ENCODE measurements around the gene TMPRSS6.

TMPRSS6 gene

GRCh38 chr22:37117092-37117491 is 7.6 kb upstream of the TMPRSS6 start:
- no peak for DNase-seq (ENCODE audit: low read depth in 2 of 2)

GRCh38 chr22:37115032-37115431 is 5.5 kb upstream of the TMPRSS6 start:
- no peak for DNase-seq (ENCODE audit: low read depth in 2 of 2)

GRCh38 chr22:37113757-37114156 is 4.2 kb upstream of the TMPRSS6 start:
- no peak for DNase-seq (ENCODE audit: low read depth in 2 of 2)

- DNase-seq (ENCODE audit: low read depth in 2 of 2) = no peak
Measured at GRCh38 chr22:37112084-37112728, 2.7 kb upstream of the TMPRSS6 start.

DNA sequence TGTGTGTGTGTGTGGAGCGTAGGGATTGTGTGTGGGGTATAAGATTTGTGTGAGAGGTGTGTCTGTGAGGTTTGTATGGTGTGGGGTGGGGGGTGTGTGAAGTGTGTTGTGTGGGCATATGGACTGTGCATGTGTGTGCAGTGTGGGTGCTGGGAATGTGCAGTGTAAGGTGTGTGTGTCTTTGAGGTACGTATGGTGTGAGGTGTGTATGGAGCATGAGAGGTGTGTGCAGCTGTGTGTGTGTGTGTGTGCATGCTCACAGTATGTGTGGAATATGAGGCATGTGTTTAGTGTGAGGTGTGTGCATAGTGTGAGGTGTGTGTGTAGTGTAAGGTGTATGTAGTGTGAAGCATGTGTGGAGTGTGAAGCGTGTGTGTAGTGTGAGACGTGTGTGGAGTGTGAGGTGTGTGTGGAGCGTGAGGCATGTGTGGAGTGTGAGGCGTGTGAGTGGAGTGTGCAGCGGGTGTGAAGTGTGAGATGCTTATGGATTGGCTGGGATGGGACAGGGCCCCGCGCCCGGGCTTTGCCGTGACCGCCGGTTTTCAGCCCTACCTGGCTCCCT is 1.7 kb upstream of the TMPRSS6 start:
- DNase-seq (ENCODE audit: low read depth in 2 of 2) = no peak

DNA sequence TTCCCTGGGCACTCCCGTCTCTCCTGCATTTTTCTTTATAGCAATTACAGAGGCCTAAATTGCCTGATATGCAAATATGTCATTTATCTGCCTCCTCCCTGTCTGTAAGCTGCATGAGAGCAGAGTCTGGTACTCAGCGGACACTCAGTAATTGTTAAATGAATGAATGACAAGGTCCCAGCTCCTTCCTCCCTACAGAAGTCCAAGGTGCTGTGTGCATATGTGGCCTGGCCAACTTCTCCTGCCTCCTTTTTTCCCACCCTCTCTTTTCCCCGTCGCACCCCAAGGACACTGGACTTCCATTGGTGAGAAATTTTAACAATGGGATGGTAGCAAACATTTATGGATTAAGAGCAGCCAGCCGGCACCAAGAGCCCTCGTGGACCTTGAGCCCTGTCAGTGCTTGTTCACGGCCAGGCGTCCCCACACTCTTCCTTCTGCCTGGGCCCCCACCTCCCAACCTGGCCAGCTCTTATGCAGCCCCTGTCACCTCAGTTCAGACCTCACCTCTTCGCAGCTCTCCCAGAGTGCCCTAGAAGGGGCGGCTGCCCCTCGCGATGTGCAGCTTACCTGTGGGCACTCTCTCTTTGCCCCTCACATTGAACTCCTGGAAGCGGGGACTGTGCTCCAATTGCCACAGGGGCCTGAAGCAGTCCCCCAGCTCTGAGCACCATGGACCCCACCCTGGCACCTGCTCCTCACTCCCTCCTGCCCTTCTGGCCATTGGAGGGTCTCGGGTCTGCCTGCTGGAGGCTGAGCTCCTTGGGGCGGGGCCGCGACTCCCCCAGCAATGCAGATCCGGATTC is 1.5 kb downstream of the TMPRSS6 start:
- no peak for DNase-seq (ENCODE audit: low read depth in 2 of 2)

GRCh38 chr22:37105990-37106389 is 3.5 kb downstream of the TMPRSS6 start:
- DNase-seq (ENCODE audit: low read depth in 2 of 2) = no peak

DNA sequence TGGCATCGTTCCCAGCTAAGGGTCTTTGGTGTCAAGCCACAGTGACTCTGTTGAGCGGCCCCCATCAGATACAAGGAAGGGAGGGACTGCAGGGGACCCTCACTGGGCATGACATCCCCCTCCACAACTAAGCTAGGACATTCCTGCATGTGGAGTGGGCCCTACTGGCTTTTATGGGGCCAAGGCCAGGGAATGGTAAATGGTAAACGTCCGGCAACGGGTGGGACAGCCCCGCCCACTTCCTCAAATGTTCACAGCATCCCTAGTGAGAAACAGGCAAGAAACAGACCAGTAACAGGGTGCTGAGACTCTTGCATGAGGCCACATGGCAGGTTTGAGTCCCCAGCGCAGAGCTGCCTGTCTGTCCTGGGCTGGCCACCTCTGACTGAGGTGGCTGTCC is 4.4 kb downstream of the TMPRSS6 start:
- DNase-seq (ENCODE audit: low read depth in 2 of 2) = no peak

DNA sequence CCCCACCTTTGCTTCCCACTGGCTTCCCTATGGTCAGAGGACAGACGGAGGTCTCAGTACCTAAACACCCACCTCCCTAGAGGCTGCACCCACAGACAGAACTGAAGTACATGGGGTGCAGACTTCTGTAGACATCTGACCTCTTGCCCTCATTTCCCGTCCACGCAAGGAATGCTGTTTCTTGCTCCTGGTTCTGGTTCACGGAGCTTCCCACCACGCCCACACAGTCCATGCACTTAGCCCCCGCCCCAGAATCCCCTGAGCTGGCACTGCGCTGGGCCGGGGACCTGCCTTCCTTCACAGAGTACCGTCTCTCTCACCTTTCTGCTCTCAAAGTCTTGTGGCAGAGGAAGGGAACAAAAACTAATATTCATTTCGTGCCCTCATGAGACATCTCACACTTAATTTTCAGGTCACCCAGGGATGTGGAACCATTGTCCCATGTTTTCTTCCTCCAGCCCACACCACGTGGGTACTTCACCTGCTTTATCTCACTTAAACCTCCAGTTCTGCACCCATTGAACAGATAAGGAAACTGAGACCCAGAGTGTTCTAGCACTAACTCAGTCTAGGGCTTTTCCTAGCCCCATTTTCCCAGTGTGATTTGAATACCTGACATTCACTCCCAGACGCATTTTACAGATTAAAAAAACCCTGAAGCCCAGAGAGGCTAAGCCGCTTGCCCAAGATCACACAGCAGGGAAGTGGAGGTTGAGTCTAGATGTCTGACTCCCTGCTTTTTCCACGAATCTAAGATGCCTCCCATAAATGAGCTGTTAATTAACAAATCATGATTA is 5.7 kb downstream of the TMPRSS6 start:
- DNase-seq (ENCODE audit: low read depth in 2 of 2) = no peak

GRCh38 chr22:37103151-37103550 is 6.4 kb downstream of the TMPRSS6 start:
- no peak for DNase-seq (ENCODE audit: low read depth in 2 of 2)

GRCh38 chr22:37101311-37102066 is 8.0 kb downstream of the TMPRSS6 start:
- no peak for DNase-seq (ENCODE audit: low read depth in 2 of 2)

DNA sequence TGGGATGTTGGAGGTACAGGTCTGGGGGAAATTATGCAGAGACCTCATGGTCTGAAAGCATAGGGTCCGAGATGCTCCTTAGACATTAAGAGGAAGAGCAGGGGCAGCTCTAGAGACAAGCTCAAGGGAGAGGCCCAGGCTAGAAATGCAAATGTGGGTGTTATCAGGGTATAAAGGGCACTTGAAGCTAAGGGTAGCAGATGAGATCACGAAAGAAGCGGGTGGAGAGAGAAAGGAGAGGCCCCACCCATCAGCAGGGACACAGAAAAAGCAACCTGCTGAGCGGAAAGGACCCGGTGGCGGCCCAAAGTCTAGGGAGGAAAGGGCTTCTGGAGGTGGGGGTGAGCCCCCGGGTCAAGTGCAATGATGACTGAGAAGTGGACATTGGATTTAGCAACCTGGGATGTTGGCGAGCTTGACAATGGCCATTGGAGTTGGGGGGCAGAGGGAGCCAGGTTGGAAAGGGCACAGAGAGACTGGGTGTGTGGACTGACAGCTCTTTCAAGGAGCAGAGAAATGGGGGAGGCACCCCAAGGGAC is 8.9 kb downstream of the TMPRSS6 start:
- DNase-seq (ENCODE audit: low read depth in 2 of 2) = no peak

DNA sequence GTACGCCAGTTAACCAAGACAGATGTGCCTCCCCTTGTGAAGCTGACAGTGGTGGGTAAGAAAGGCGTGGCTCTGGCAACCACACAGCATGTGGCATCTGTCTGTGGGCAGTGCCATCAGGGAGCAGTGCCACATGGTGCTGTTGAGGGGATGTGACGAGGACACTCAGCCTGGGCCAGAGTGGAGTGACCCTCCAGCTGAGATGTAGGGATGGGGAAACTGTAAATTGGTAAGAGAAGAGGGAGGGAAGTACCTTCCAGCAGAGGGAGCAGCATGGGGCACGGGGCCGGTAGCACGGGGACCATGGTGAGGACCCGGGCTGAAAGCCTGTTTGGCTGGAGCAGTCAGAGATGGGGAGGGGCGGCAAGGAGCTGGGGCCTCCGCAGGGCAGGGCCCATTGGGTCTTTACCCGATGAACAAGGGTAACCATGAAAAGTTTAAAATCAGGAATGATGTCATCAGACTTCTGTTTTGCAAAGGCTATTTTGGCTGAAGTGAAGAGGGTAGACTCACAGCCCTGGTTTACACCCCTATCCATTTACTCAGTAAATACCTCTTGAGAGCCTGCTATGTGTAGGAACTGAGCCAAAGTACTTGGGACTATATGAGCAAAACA is 10.4 kb downstream of the TMPRSS6 start:
- no peak for DNase-seq (ENCODE audit: low read depth in 2 of 2)

- DNase-seq (ENCODE audit: low read depth in 2 of 2) = no peak
Measured at GRCh38 chr22:37097346-37097745, 12.2 kb downstream of the TMPRSS6 start.

GRCh38 chr22:37095113-37095512 is 14.4 kb downstream of the TMPRSS6 start:
- DNase-seq (ENCODE audit: low read depth in 2 of 2) = no peak

GRCh38 chr22:37094239-37094638 is 15.3 kb downstream of the TMPRSS6 start:
- no peak for DNase-seq (ENCODE audit: low read depth in 2 of 2)

DNA sequence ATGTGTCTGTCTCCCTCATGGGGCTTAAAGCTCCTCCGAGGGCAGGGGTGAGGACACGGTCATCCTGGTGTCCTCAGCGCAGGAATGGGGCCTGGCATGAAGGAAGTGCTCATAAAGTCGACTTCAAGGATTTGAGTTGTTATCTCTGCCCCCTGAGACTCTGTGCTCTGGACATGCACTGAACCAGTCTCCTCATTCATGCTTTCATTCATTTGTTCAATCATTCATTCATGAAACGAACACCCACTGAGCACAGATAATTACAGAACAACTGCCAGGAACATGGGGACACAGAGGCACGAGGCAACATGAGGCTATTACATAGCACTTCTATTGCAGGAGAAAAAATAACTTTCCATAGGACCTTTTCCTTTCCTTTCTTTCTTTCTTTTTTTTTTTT is 16.5 kb downstream of the TMPRSS6 start:
- DNase-seq (ENCODE audit: low read depth in 2 of 2) = no peak

DNA sequence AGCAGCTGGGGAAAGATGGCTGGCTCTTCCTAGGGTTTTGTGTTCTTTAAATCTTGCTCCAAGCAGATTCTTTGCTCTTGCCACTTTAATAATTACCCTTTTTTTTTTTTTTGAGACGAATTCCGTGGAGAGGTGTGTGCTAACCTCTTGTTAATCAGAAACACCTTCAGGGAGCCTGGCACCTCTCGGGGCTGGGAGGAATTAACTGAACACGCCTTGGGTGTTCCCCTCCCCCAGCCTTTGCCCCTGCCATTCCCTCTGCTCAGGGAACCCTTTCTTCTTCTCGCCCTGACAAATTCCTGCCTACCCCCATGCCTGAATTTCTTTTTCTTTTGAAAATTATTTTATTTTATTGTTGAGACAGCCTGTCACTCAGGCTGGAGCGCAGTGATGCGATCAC is 17.5 kb downstream of the TMPRSS6 start:
- DNase-seq (ENCODE audit: low read depth in 2 of 2) = no peak

DNA sequence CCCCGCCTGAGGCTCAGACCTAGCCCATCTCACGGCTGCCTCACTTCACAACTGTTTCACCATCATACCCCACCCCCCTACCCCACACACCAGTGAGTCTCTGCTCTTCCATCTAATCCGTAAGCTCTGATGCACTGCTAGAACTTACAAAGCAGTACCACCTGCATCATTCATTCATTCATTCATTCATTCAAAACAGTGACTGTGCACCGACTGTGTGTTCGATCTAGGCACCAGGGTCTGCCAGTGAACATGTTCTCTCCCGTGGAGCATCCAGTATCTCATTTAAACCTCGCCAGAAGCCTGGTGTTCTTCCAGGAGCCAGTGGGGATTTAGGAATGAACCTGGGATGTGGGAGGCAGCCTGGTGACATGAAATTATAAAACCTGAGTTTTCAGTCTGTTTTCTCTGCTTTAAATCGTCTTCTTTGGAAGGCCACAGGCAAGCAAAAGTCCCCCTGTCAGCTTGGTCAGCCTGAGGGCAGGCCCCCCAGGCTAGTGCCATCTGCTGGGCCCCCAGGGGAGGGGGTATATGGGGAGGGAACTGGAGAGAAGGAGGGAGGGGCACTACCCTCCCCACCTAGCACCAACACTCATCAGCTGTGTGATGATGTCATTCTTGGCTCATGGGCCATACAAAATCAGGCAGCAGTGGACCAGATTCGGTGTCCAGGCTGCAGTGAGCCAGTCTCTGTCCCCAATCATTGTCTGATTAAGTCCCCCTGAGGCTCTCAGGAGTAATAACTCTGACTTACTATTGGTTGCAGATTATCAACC is 18.4 kb downstream of the TMPRSS6 start:
- DNase-seq (ENCODE audit: low read depth in 2 of 2) = no peak

- no peak for DNase-seq (ENCODE audit: low read depth in 2 of 2)
Measured at GRCh38 chr22:37089434-37089833, 20.1 kb downstream of the TMPRSS6 start.
